Testis (tissue), 2 donors: ENCODE results near the gene KRT17.

Experiments used
- POLR2A ChIP-seq: fragments of 450-650 bp; IDR thresholded peaks from one replicate; pipeline ENCODE4 v1.6.1; 2017; ENCODE audit warnings: antibody characterized with exemption, mild to moderate bottlenecking, moderate library complexity
- TF ChIP-seq, protein P1 (sequence below), 3 experiments: fragments of 450-650 bp in 2 of 3; fragments of 200-600 bp in 1 of 3; sonication (generic) in 1 of 3; IDR thresholded peaks; one replicate each; pipeline ENCODE4 v1.5.1; 2016 to 2019; ENCODE audit warnings: antibody characterized with exemption in 3 of 3, mild to moderate bottlenecking in 2 of 3, moderate library complexity in 1 of 3

- TF ChIP-seq, protein P1, sequence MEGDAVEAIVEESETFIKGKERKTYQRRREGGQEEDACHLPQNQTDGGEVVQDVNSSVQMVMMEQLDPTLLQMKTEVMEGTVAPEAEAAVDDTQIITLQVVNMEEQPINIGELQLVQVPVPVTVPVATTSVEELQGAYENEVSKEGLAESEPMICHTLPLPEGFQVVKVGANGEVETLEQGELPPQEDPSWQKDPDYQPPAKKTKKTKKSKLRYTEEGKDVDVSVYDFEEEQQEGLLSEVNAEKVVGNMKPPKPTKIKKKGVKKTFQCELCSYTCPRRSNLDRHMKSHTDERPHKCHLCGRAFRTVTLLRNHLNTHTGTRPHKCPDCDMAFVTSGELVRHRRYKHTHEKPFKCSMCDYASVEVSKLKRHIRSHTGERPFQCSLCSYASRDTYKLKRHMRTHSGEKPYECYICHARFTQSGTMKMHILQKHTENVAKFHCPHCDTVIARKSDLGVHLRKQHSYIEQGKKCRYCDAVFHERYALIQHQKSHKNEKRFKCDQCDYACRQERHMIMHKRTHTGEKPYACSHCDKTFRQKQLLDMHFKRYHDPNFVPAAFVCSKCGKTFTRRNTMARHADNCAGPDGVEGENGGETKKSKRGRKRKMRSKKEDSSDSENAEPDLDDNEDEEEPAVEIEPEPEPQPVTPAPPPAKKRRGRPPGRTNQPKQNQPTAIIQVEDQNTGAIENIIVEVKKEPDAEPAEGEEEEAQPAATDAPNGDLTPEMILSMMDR (IDR thresholded peaks at IDR 0.05): no peak
- TF ChIP-seq POLR2A: no peak
Measured at GRCh38 chr17:41653892-41654677, 29.7 kb upstream of the KRT17 start.
